SK-N-MC (cell line): ENCODE data around the gene TRIM7.
"Not testable (repeated sequence)": the region's sequence is repeated elsewhere in the genome, so short reads cannot be mapped to it uniquely, and the experiment has no call there.

Experiments used
- DNase-seq: peaks from one replicate; pipeline ENCODE4 v3.0.0-alpha.2; 2011; ENCODE audit warnings: low read depth, low spot score
- H3K27ac ChIP-seq: fragments of 200-600 bp; sonication (generic); 2 replicates; pipeline ENCODE4 v1.5.1; 2016; ENCODE audit warnings: mixed run types
- H3K36me3 ChIP-seq: fragments of 200-600 bp; sonication (generic); 2 replicates; pipeline ENCODE4 v1.6.1; 2017; ENCODE audit warnings: antibody characterized with exemption, low read length, mixed read lengths; ENCODE audit not compliant: insufficient read depth
- H3K4me3 ChIP-seq: fragments of 200-600 bp; sonication (generic); 2 replicates; pipeline ENCODE4 v1.5.1; 2016
- H3K9ac ChIP-seq: fragments of 200-600 bp; sonication (generic); 2 replicates; pipeline ENCODE4 v1.8.0; 2017; ENCODE audit warnings: mixed run types, mixed read lengths; ENCODE audit not compliant: insufficient read length
- H3K9me3 ChIP-seq: fragments of 200-600 bp; sonication (generic); 2 replicates; pipeline ENCODE4 v1.6.1; 2017; ENCODE audit warnings: low read depth, mild to moderate bottlenecking, antibody characterized with exemption, low read length, moderate library complexity, mixed read lengths
- EZH2 ChIP-seq: fragments of 200-600 bp; sonication (generic); IDR thresholded peaks from one replicate; pipeline ENCODE4 v1.6.1; 2017; ENCODE audit warnings: antibody characterized with exemption
- FOXP2 ChIP-seq: optimal IDR thresholded peaks from 2 replicates; pipeline ENCODE3; 2011; ENCODE audit warnings: mild to moderate bottlenecking, moderate library complexity; ENCODE audit not compliant: insufficient read depth; ENCODE audit errors: extremely low read length, control extremely low read depth
- POLR2AphosphoS5 ChIP-seq: IDR thresholded peaks from 2 replicates; pipeline ENCODE4 v1.6.1; 2012; ENCODE audit warnings: mild to moderate bottlenecking, low read depth, low read length, borderline replicate concordance

Gene TRIM7

DNA sequence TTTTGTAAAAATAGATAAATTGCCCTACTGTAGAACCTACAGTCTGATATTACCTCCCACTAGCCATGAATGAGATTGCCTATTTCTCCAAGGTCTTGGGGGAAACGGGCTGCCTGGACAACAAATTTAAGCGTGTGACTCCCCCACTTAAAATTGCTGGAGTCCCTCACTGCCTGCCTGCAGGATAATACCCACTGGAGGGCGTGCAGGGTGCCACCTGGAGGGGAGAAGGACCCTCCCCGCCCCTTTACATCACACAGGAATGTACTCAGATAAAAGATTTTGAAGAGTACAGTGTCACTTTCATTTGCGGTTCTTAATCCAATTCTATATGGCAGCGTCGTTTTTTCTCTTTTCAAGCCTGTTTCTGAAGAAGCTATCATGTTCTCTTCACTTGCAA, 6.2 kb upstream of the TRIM7 start:
- Histone ChIP-seq H3K9ac (no peak overlapping the region), H3K4me3 (no peak overlapping the region), H3K9me3 (no peaks in the 10 kb centered on the region), H3K27ac (no peak overlapping the region), H3K36me3 (no peaks in the 10 kb centered on the region)
- DNase-seq: no peak
- TF ChIP-seq EZH2 (no peak), FOXP2 (no peak), POLR2AphosphoS5 (no peak)

DNA sequence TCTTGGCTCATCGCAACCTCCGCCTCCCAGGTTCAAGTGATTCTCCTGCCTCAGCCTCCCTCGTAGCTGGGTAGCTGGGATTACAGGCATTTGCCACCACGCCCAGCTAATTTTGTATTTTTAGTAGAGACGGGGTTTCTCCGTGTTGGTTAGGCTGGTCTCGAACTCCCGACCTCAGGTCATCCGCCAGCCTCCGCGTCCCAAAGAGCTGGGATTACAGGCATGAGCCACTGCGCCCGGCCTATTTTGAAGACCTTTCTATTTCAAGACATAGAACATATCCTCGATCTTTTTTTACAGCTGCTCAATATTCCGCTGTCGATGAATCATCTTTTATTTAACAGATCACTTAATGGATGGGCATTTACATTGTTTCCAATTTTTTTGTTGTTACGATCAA, 5.7 kb upstream of the TRIM7 start:
- not testable (repeated sequence) for H3K9ac ChIP-seq, H3K9me3 ChIP-seq, DNase-seq, H3K4me3 ChIP-seq, H3K36me3 ChIP-seq, H3K27ac ChIP-seq

DNA sequence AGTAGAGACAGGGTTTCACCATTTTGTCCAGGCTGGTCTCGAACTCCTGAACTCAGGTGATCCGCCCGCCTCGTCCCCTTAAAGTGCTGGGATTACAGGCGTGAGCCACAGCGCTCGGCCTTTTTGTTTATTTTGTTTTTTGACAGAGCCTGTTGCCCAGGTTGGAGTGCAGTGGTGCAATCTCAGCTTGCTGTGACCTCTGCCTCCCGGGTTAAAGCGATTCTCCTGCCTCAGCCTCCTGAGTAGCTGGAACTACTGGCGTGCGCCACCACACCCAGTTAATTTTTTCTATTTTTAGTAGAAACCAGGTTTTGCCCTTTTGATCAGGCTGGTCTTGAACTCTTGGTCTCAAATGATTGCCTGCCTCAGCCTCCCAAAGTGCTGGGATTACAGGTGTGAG, 5.2 kb upstream of the TRIM7 start:
- H3K36me3 ChIP-seq, H3K4me3 ChIP-seq, DNase-seq, H3K9ac ChIP-seq, H3K27ac ChIP-seq, H3K9me3 ChIP-seq: not testable (repeated sequence)

DNA sequence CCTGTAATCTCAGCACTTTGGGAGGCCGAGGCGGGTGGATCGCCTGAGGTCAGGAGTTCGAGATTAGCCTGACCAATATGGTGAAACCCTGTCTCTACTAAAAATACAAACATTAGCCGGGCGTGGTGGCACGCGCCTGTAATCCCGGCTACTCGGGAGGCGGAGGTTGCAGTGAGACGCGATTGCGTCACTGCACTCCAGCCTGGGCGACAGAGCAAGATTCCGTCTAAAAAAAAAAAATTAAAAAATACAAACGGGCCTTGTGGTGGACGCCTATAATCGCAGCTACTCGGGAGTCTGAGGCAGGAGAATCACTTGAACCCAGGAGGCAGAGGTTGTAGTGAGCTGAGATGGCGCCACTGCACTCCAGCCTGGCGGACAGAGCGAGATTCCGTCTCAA, 4.0 kb upstream of the TRIM7 start:
- not testable (repeated sequence) for H3K9ac ChIP-seq, H3K27ac ChIP-seq, H3K9me3 ChIP-seq, H3K4me3 ChIP-seq, DNase-seq, H3K36me3 ChIP-seq

DNA sequence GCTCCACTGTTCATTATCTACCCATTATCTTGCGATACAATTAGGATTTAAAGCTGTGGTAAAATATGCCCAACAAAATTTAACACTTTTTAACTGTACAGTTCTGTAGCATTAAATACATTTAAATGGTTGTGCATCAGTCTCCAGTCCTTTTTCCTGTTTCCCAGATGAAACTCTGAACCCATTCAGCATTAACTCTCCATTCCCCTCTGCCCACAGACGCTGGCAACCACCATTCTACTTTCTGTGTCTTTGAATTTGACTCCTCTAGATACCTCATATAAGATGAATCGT, 2.9 kb upstream of the TRIM7 start:
- peak overlapping the region; percentile 93 for H3K4me3 ChIP-seq
- no peaks in the 10 kb centered on the region for H3K36me3 ChIP-seq
- TF ChIP-seq POLR2AphosphoS5 (no peak), EZH2 (no peak)
- H3K27ac ChIP-seq: peak overlapping the region; percentile 88; the same call in 1 of the 2 replicates
- no peaks in the 10 kb centered on the region for H3K9me3 ChIP-seq
- DNase-seq: no peak
- H3K9ac ChIP-seq: no peak overlapping the region

DNA sequence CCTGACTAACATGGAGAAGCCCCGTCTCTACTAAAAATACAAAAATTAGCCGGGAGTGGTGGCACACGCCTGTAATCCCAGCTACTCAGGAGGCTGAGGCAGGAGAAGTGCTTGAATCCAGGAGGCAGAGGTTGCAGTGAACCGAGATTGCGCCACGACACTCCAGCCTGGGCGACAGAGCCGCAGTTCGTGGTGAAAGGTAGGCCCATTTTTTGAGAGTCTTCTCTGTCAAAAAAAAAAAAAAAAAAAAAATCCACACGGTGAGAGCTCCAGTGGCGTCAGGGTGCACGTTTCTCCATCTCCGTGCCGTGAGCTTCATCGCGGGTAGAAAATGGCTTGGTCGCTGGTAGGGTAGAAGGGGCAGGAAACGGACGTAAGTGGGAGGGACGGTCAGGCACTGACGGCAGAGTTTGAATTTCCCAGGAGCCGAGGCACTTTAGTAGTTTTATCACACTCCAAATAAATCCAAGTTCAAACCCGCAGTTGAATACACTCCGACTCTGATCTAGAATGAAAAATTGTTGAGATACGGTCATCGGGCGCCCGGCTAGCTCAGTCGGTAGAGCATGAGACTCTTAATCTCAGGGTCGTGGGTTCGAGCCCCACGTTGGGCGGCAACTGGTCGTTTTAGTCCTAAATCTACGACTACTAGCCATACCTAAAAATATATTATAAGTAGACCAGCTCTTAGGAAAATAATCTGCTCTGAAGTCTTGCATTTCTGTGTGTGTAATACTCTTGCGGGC, 2.4 kb upstream of the TRIM7 start:
- peak overlapping the region; percentile 88 for H3K27ac ChIP-seq
- H3K9ac ChIP-seq: peak overlapping the region; percentile 71
- peak overlapping the region; percentile 93 for H3K4me3 ChIP-seq
- H3K9me3 ChIP-seq: no peaks in the 10 kb centered on the region
- DNase-seq: peak; percentile 86
- TF ChIP-seq FOXP2 (no peak), EZH2 (no peak), POLR2AphosphoS5 (no peak)
- no peaks in the 10 kb centered on the region for H3K36me3 ChIP-seq

DNA sequence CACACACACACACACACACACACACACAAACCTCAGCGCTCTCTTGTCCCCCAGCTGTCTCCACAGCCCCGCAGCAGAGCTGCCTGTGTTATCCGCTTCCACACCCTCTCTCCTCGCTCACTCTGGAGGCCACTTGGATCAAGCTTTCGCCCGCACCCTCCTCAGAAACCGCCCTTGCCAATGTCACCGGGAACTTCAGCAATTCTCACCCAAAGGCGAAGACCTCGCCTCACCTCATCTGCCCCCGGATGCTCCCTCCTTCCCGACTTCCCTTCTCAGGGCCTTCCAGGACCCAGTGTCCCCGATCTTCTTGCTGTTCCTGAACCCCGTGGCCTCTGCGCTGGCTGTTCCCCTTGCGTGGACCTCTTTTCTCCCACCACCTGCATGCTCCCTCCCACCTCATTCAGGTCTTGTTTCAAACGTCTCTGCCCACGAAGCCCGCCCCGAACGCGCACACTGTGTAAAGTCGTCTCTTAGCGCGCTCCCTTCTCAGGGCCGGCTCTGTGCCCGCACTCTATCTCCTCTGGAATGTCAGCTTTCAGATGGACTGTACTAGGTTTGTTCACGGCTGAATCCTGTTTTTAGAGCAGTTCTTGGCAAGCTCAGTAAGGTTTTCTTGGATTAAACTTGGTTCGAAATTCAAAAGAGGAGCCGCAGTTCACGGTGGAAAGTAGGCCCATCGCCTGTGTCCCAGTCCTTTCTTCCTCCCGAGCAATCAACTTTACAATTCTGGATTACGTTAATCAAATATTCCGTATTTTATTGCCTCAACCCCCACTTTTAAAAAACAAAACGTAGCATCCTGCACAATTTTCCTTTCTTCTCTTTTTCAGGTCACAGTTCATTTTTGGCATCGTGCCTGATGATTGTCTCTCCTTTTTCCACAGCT, 1.0 kb upstream of the TRIM7 start:
- no peak overlapping the region for H3K27ac ChIP-seq
- TF ChIP-seq FOXP2 (no peak), POLR2AphosphoS5 (no peak), EZH2 (no peak)
- no peak for DNase-seq
- no peak overlapping the region for H3K9ac ChIP-seq
- peak overlapping the region; percentile 93 for H3K4me3 ChIP-seq
- H3K9me3 ChIP-seq: no peaks in the 10 kb centered on the region
- no peaks in the 10 kb centered on the region for H3K36me3 ChIP-seq

DNA sequence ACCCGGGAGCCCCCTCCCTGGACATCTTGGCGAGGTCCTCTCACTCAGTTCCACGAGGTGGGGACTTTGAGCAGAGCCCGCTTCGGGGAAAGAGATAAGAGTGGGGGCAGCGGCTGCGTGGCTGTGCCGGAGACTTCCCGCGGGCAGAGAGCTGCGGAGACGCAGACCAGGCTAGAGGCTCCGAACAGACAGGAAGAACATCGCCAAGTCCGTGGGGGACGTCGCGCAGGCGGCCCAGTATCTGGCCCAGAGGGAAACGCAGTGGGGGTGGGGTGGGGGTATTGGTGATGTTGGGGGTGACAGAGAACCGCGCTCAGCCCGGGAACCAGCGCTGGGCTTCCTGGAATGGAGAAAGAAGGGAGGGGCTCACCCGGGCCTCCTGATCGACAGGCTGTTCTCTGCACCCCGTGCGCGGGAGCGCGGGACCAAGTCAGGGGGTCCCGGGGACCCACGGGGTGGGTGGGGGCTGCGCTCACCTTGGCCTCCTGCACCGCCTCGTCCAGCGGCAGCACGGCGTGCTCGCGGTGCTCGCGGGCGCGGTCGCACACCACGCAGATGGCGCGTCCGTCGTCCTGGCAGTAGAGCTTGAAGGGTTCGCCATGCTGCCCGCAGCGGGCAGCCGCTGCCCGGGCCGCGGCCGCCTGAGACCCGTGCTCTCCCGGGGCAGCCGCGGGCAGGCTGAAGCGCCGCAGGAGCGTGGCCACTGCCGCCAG, 727 bp downstream of the TRIM7 start:
- no peak overlapping the region for H3K27ac ChIP-seq
- no peaks in the 10 kb centered on the region for H3K9me3 ChIP-seq
- H3K9ac ChIP-seq: peak overlapping the region; percentile 64
- no peaks in the 10 kb centered on the region for H3K36me3 ChIP-seq
- no peak for TF ChIP-seq FOXP2
- no peak for TF ChIP-seq POLR2AphosphoS5
- no peak for TF ChIP-seq EZH2
- H3K4me3 ChIP-seq: peak overlapping the region; percentile 90
- DNase-seq: no peak

DNA sequence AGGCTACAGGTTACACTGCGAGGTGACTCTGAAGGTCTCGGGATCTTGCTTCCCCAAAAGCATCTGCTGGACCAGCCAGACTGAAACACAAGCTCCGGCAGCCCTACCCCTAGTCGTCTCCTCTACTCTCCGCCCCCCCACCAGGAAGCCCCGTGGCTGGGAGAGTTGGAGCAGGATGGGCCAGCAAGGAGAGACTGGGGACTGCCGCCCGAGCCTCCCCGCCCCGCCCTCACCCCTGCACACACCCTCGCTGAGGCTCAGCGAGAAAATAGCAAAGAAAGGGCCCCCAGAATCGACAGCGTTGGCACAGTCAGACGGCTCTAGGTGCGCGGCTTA, 1.3 kb downstream of the TRIM7 start:
- no peak for DNase-seq
- H3K36me3 ChIP-seq: no peaks in the 10 kb centered on the region
- no peaks in the 10 kb centered on the region for H3K9me3 ChIP-seq
- TF ChIP-seq EZH2: no peak
- TF ChIP-seq POLR2AphosphoS5: no peak
- TF ChIP-seq FOXP2: no peak
- peak overlapping the region; percentile 90 for H3K4me3 ChIP-seq
- no peak overlapping the region for H3K27ac ChIP-seq
- peak overlapping the region; percentile 64 for H3K9ac ChIP-seq
